HepG2 (cell line): ENCODE measurements around the gene SLC35D2. TPM values are rescaled to one million over a fixed set of nuclear protein-coding genes. Genes with fewer than 3 reads are reported as not detected.

Source experiments
- FOXK1 ChIP-seq: sonication (generic); formaldehyde crosslinking; IDR thresholded peaks from 2 replicates; pipeline ENCODE4 v1.4.0; 2020; ENCODE audit warnings: low read depth, missing genetic modification reagents, borderline replicate concordance
- HNF1B ChIP-seq: sonication (generic); formaldehyde crosslinking; IDR thresholded peaks from 2 replicates; pipeline ENCODE4 v1.5.1; 2020; ENCODE audit warnings: mild to moderate bottlenecking, moderate library complexity, missing genetic modification reagents
- IKZF5 ChIP-seq: IDR thresholded peaks from 2 replicates; pipeline ENCODE4 v1.6.1; 2018; ENCODE audit warnings: missing genetic modification reagents, mild to moderate bottlenecking, missing compliant biosample characterization
- IRF2 ChIP-seq: IDR thresholded peaks from 2 replicates; pipeline ENCODE4 v1.6.1; 2018; ENCODE audit warnings: missing genetic modification reagents, missing compliant biosample characterization
- KDM6A ChIP-seq: IDR thresholded peaks from 2 replicates; pipeline ENCODE4 v1.6.1; 2016; ENCODE audit warnings: low read depth
- MAFF ChIP-seq: IDR thresholded peaks from 2 replicates; pipeline ENCODE4 v1.6.1; 2011; ENCODE audit warnings: low read depth, low read length, improper control_type of control experiment
- MAFK ChIP-seq, 2 experiments: IDR thresholded peaks in 1 of 2; conservative IDR thresholded peaks in 1 of 2; 2 replicates each; pipeline ENCODE4 v1.6.1; 2011; ENCODE audit warnings: improper control_type of control experiment in 2 of 2, low read length in 2 of 2
- MIXL1 ChIP-seq: IDR thresholded peaks from 2 replicates; pipeline ENCODE4 v1.6.1; 2016
- NCOA2 ChIP-seq: sonication (generic); formaldehyde crosslinking; IDR thresholded peaks from 2 replicates; pipeline ENCODE4 v1.8.0; 2022; ENCODE audit warnings: inconsistent platforms
- PHB2 ChIP-seq: fragments of 450-650 bp; IDR thresholded peaks from 2 replicates; pipeline ENCODE4 v1.6.1; 2018; ENCODE audit not compliant: partially characterized antibody
- RXRB ChIP-seq: IDR thresholded peaks from 2 replicates; pipeline ENCODE4 v1.6.1; 2016; ENCODE audit warnings: borderline replicate concordance, missing genetic modification reagents, missing compliant biosample characterization
- SALL1 ChIP-seq: sonication (generic); formaldehyde crosslinking; IDR thresholded peaks from 2 replicates; pipeline ENCODE4 v1.8.0; 2022; ENCODE audit warnings: mild to moderate bottlenecking, missing genetic modification reagents
- SNRNP70 ChIP-seq: fragments of 200-400 bp; formaldehyde crosslinking; IDR thresholded peaks from 2 replicates; pipeline ENCODE4 v1.6.1; 2017; ENCODE audit warnings: mild to moderate bottlenecking, low read depth, low read length, moderate library complexity
- ZFP41 ChIP-seq: sonication (generic); formaldehyde crosslinking; IDR thresholded peaks from 2 replicates; pipeline ENCODE4 v1.4.0; 2020; ENCODE audit warnings: mild to moderate bottlenecking, missing genetic modification reagents, borderline replicate concordance
- ZNF326 ChIP-seq: sonication (generic); formaldehyde crosslinking; IDR thresholded peaks from 2 replicates; pipeline ENCODE4 v1.4.0; 2020; ENCODE audit warnings: missing genetic modification reagents, borderline replicate concordance
- ZNF562 ChIP-seq: sonication (generic); formaldehyde crosslinking; IDR thresholded peaks from 2 replicates; pipeline ENCODE4 v1.8.0; 2022; ENCODE audit warnings: missing genetic modification reagents, borderline replicate concordance
- ZSCAN25 ChIP-seq: sonication (generic); formaldehyde crosslinking; IDR thresholded peaks from 2 replicates; pipeline ENCODE4 v1.8.0; 2022; ENCODE audit warnings: mild to moderate bottlenecking, missing genetic modification reagents
- polyA plus RNA-seq, 8 experiments: library from polyadenylated mRNA; depleted of rRNA in 3 of 8; stranded (reverse) in 7 of 8; unstranded in 1 of 8; fragments of >200 nt; fragmentation: Illumina TruSeq in 4 of 8; extraction: Trizol in 4 of 8; gene quantifications; 2 replicates each; pipeline versions ENCODE4 v1.2.1 to v1.2.3, GENCODE V29; 2011 to 2016; ENCODE audit warnings: low read depth in 4 of 8, missing spikeins in 1 of 8, mixed read lengths in 1 of 8; ENCODE audit not compliant: insufficient read depth in 1 of 8
- total RNA-seq, 5 experiments: library from RNA; depleted of rRNA; stranded (reverse); fragments of >200 nt; fragmentation: Illumina TruSeq; extraction: Trizol; gene quantifications; 2 replicates each; pipeline ENCODE4 v1.2.3, GENCODE V29; 2016; ENCODE audit warnings: low read depth in 1 of 5
- TF ChIP-seq, protein P1 (sequence below): sonication (generic); formaldehyde crosslinking; IDR thresholded peaks from 2 replicates; pipeline ENCODE4 v1.4.0; 2020; ENCODE audit warnings: missing genetic modification reagents
- TF ChIP-seq, protein P2 (sequence below): IDR thresholded peaks from 2 replicates; pipeline ENCODE4 v1.6.1; 2016; ENCODE audit warnings: missing genetic modification reagents, missing compliant biosample characterization
- TF ChIP-seq, protein P3 (sequence below): IDR thresholded peaks from 2 replicates; pipeline ENCODE4 v1.6.1; 2016; ENCODE audit warnings: low read depth, control low read depth

Gene SLC35D2
- total and polyA plus RNA-seq, 2 of the 13 experiments (the other 11 are each of a cell fraction or from before 2014, with no cell fraction given), result 96.2 to 103 TPM

DNA sequence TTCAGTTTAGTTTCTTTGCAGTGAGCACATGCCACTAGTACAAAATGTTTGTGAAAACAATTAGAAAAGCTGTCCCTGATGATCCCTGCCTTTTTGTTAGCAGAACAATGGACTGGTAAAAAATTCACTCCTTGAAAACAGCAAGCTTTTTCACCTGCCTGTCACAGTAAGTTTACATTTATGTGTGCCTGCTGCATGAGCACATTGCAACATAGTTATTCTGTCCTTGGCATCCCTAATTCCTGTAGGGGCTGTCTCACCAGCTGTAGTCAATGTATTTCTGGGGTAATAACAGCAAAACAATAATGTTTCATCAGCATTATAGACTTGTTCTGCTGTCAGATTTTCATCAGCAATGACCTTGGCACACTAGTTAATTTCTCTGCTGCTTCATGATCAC lies 46.2 kb upstream of the SLC35D2 start (continued):
- TF ChIP-seq, protein P1, sequence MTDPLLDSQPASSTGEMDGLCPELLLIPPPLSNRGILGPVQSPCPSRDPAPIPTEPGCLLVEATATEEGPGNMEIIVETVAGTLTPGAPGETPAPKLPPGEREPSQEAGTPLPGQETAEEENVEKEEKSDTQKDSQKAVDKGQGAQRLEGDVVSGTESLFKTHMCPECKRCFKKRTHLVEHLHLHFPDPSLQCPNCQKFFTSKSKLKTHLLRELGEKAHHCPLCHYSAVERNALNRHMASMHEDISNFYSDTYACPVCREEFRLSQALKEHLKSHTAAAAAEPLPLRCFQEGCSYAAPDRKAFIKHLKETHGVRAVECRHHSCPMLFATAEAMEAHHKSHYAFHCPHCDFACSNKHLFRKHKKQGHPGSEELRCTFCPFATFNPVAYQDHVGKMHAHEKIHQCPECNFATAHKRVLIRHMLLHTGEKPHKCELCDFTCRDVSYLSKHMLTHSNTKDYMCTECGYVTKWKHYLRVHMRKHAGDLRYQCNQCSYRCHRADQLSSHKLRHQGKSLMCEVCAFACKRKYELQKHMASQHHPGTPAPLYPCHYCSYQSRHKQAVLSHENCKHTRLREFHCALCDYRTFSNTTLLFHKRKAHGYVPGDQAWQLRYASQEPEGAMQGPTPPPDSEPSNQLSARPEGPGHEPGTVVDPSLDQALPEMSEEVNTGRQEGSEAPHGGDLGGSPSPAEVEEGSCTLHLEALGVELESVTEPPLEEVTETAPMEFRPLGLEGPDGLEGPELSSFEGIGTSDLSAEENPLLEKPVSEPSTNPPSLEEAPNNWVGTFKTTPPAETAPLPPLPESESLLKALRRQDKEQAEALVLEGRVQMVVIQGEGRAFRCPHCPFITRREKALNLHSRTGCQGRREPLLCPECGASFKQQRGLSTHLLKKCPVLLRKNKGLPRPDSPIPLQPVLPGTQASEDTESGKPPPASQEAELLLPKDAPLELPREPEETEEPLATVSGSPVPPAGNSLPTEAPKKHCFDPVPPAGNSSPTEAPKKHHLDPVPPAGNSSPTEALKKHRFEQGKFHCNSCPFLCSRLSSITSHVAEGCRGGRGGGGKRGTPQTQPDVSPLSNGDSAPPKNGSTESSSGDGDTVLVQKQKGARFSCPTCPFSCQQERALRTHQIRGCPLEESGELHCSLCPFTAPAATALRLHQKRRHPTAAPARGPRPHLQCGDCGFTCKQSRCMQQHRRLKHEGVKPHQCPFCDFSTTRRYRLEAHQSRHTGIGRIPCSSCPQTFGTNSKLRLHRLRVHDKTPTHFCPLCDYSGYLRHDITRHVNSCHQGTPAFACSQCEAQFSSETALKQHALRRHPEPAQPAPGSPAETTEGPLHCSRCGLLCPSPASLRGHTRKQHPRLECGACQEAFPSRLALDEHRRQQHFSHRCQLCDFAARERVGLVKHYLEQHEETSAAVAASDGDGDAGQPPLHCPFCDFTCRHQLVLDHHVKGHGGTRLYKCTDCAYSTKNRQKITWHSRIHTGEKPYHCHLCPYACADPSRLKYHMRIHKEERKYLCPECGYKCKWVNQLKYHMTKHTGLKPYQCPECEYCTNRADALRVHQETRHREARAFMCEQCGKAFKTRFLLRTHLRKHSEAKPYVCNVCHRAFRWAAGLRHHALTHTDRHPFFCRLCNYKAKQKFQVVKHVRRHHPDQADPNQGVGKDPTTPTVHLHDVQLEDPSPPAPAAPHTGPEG, result no peak
- no peak for TF ChIP-seq HNF1B (CRISPR knock-in tag)
- TF ChIP-seq KDM6A, result 0 out of 2 replicates have a peak, but pooled peaks have one; percentile 13
- TF ChIP-seq MAFK (conservative IDR thresholded peaks at IDR 0.05 in 1 of 2, IDR thresholded peaks at IDR 0.05 in 1 of 2; ENCODE audit: low read length in 2 of 2), result peak; percentile 23 to 43; a peak in 2 of 4 replicates
- peak; percentile 59; the same call in 1 of the 2 replicates for TF ChIP-seq IKZF5 (CRISPR knock-in tag)
- TF ChIP-seq ZFP41, result no peak
- TF ChIP-seq NCOA2 (CRISPR knock-in tag), result peak; percentile 14; the same call in 1 of the 2 replicates
- TF ChIP-seq IRF2 (CRISPR knock-in tag), result 0 out of 2 replicates have a peak, but pooled peaks have one; percentile 25
- TF ChIP-seq, protein P2, sequence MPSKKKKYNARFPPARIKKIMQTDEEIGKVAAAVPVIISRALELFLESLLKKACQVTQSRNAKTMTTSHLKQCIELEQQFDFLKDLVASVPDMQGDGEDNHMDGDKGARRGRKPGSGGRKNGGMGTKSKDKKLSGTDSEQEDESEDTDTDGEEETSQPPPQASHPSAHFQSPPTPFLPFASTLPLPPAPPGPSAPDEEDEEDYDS (CRISPR knock-in tag), result peak; percentile 16; the same call in 1 of the 2 replicates
- TF ChIP-seq PHB2, result no peak
- TF ChIP-seq ZSCAN25 (CRISPR knock-in tag), result no peak
- no peak for TF ChIP-seq MIXL1 (CRISPR knock-in tag)
- peak; percentile 34; the same call in 1 of the 2 replicates for TF ChIP-seq MAFF
- no peak for TF ChIP-seq ZNF562
- peak; percentile 17; the same call in 1 of the 2 replicates for TF ChIP-seq FOXK1 (CRISPR knock-in tag)
- TF ChIP-seq RXRB (CRISPR knock-in tag), result peak; percentile 22; the same call in 1 of the 2 replicates
- TF ChIP-seq SNRNP70, result no peak
- TF ChIP-seq, protein P3, sequence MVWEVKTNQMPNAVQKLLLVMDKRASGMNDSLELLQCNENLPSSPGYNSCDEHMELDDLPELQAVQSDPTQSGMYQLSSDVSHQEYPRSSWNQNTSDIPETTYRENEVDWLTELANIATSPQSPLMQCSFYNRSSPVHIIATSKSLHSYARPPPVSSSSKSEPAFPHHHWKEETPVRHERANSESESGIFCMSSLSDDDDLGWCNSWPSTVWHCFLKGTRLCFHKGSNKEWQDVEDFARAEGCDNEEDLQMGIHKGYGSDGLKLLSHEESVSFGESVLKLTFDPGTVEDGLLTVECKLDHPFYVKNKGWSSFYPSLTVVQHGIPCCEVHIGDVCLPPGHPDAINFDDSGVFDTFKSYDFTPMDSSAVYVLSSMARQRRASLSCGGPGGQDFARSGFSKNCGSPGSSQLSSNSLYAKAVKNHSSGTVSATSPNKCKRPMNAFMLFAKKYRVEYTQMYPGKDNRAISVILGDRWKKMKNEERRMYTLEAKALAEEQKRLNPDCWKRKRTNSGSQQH (CRISPR knock-in tag), result no peak
- peak; percentile 47; the same call in 1 of the 2 replicates for TF ChIP-seq SALL1
- TF ChIP-seq ZNF326 (CRISPR knock-in tag), result no peak
